ENCODE results near the gene NDUFA12. TPM values are rescaled to one million over a fixed set of nuclear protein-coding genes. Genes with fewer than 3 reads are reported as not detected.

The NDUFA12 gene
- total and polyA plus RNA-seq, 12 donors: 254 to 710 (median 341) TPM

GRCh38 chr12:94977766-94978468, 25.6 kb downstream of the NDUFA12 start:
- H3K27ac ChIP-seq: no peak overlapping the region
- no peak for TF ChIP-seq CTCF (IDR thresholded peaks at IDR 0.05)
- H3K36me3 ChIP-seq: peaks cover 0 to 17% (median 0%) of the 10 kb centered on the region in 9 donors
- H3K9me3 ChIP-seq: no peaks in the 10 kb centered on the region
- 69 to 74% methylated on average over 4 of the region's 4 CpGs for WGBS, 2 donors
- intact Hi-C loops (cut with DNase I): no loop called here
- no peaks in the 10 kb centered on the region for H3K27me3 ChIP-seq
- peaks cover 0 to 24% (median 12%) of the 10 kb centered on the region in 9 donors for H3K4me1 ChIP-seq
- H3K4me3 ChIP-seq: no peak overlapping the region
- peak in 3 of 8 donors; percentile 29 to 35 (median 34) for ATAC-seq
- no peak for DNase-seq

- peaks cover 0 to 13% (median 4%) of the 10 kb centered on the region in 9 donors for H3K4me1 ChIP-seq
- peaks cover 0 to 40% (median 9%) of the 10 kb centered on the region in 9 donors for H3K36me3 ChIP-seq
- ATAC-seq (peak in 2 of 8 donors; percentile 35 to 58), DNase-seq (no peak)
- no peaks in the 10 kb centered on the region for H3K9me3 ChIP-seq
- H3K4me3 ChIP-seq: no peak overlapping the region
- 56 to 64% methylated on average over 5 of the region's 5 CpGs for WGBS, 2 donors
- no peak for TF ChIP-seq CTCF (IDR thresholded peaks at IDR 0.05)
- intact Hi-C loops (cut with DNase I): no loop called here
- no peak overlapping the region for H3K27ac ChIP-seq
- H3K27me3 ChIP-seq: no peaks in the 10 kb centered on the region
Measured at GRCh38 chr12:94973221-94973620, 30.3 kb downstream of the NDUFA12 start.

GRCh38 chr12:94972795-94973194, 30.7 kb downstream of the NDUFA12 start:
- TF ChIP-seq CTCF (IDR thresholded peaks at IDR 0.05): no peak
- Histone ChIP-seq H3K27ac (no peak overlapping the region), H3K9me3 (no peaks in the 10 kb centered on the region), H3K4me1 (peaks cover 0 to 13% (median under 1%) of the 10 kb centered on the region in 9 donors), H3K4me3 (no peak overlapping the region), H3K36me3 (peaks cover 0 to 40% (median 9%) of the 10 kb centered on the region in 9 donors), H3K27me3 (no peaks in the 10 kb centered on the region)
- intact Hi-C loops (cut with DNase I): no loop called here
- no peak for DNase-seq
- 87 to 92% methylated on average over 2 of the region's 2 CpGs for WGBS, 2 donors
- ATAC-seq: no peak

GRCh38 chr12:94971923-94972322, 31.6 kb downstream of the NDUFA12 start:
- Histone ChIP-seq H3K36me3 (peaks cover 0 to 40% (median 9%) of the 10 kb centered on the region in 9 donors), H3K4me3 (no peak overlapping the region), H3K9me3 (no peaks in the 10 kb centered on the region), H3K4me1 (peaks cover 0 to 13% (median 0%) of the 10 kb centered on the region in 9 donors), H3K27me3 (no peaks in the 10 kb centered on the region), H3K27ac (no peak overlapping the region)
- WGBS, 2 donors: 98% methylated on average over 2 of the region's 2 CpGs
- DNase-seq (no peak), ATAC-seq (no peak)
- intact Hi-C loops (cut with DNase I): no loop called here
- no peak for TF ChIP-seq CTCF (IDR thresholded peaks at IDR 0.05)

Measured in heart right ventricle (tissue), 16 donors.